Calu3 (cell line): ENCODE measurements around the gene PINK1. TPM values are rescaled to one million over a fixed set of nuclear protein-coding genes. Genes with fewer than 3 reads are reported as not detected.

Source experiments
- Bru-seq: library from RNA; stranded (reverse); fragments of 400-500 nt; gene quantifications from one replicate; lab custom pipeline; 2021; lab: Mats Ljungman, UMichigan
- BruChase-seq, 2 experiments: library from RNA; stranded (reverse); fragments of 400-500 nt; gene quantifications; one replicate each; lab custom pipeline; 2021; lab: Mats Ljungman, UMichigan
- BruUV-seq: library from RNA; stranded (reverse); fragments of 400-500 nt; replicated peaks from 2 replicates; lab custom pipeline; 2021; lab: Mats Ljungman, UMichigan
- CTCF ChIA-PET: fragments of 300-600 bp; sonication (Branson Sonifier 250); formaldehyde crosslinking; loops from one replicate; lab custom pipeline; 2022; ENCODE audit warnings: antibody characterized with exemption; lab: Charles Lee
- DNase-seq: peaks from one replicate; pipeline ENCODE4 v3.0.0; 2022
- H3K27ac Mint-ChIP-seq: one replicate; pipeline ENCODE4 v1.8.0; 2022; ENCODE audit warnings: mixed read lengths; ENCODE audit not compliant: unreplicated experiment
- H3K27me3 Mint-ChIP-seq: one replicate; pipeline ENCODE4 v1.8.0; 2022; ENCODE audit warnings: mixed read lengths; ENCODE audit not compliant: unreplicated experiment
- H3K36me3 Mint-ChIP-seq: one replicate; pipeline ENCODE4 v1.8.0; 2022; ENCODE audit warnings: mild to moderate bottlenecking, moderate library complexity, mixed read lengths; ENCODE audit not compliant: insufficient read depth, unreplicated experiment
- H3K4me1 Mint-ChIP-seq: one replicate; pipeline ENCODE4 v1.8.0; 2022; ENCODE audit warnings: mild to moderate bottlenecking, low read depth, mixed read lengths; ENCODE audit not compliant: unreplicated experiment
- H3K4me3 Mint-ChIP-seq: one replicate; pipeline ENCODE4 v1.8.0; 2022; ENCODE audit warnings: mild to moderate bottlenecking, low read depth, moderate library complexity, mixed read lengths; ENCODE audit not compliant: unreplicated experiment
- H3K9me3 Mint-ChIP-seq: one replicate; pipeline ENCODE4 v1.8.0; 2022; ENCODE audit warnings: low read depth, mixed read lengths; ENCODE audit not compliant: unreplicated experiment
- CTCF ChIP-seq: fragments of 200-600 bp; IDR thresholded peaks from one replicate; pipeline ENCODE4 v1.8.0; 2022; ENCODE audit warnings: antibody characterized with exemption; ENCODE audit not compliant: unreplicated experiment
- intact Hi-C: fragments of 100-400 bp; cut with micrococcal nuclease; formaldehyde crosslinking; loops from one replicate; pipeline ENCODE4 v1.10.0; 2022; ENCODE audit not compliant: unreplicated experiment
- long read RNA-seq: library from polyadenylated mRNA; stranded (forward); transcript quantifications from one replicate; pipeline ENCODE4 v2.0.0, GENCODE V29; 2022
- total RNA-seq: library from RNA; stranded (reverse); gene quantifications from 2 replicates; pipeline ENCODE4 v1.2.3, GENCODE V29; 2022

The PINK1 gene
- total RNA-seq, result 11.2 and 11.9 TPM in 2 replicates
- percentile 38 among the genes with signal in this experiment for Bru-seq, nascent RNA
- BruChase-seq, experiment 1, labeled RNA remaining after a 6-hour chase, result percentile 50 among the genes with signal in this experiment
- BruChase-seq, experiment 2, labeled RNA remaining after a 2-hour chase, result percentile 39 among the genes with signal in this experiment
- long read RNA-seq, transcript PINK1-201 (8 exons, 2,660 nt), result major isoform, 30 of 50 reads
- long read RNA-seq, partial matches to known transcripts, result 5 of 50 reads
- long read RNA-seq, other reads (novel, unspliced or antisense), result 15 of 50 reads

- H3K27me3 Mint-ChIP-seq, result no peaks in the 10 kb centered on the region
- peak; percentile 96 for TF ChIP-seq CTCF
- intact Hi-C loops, result loop anchor here (1.0 kb wide), 1 partner anchor 111 kb away; no protein-coding TSS in a partner anchor
- no peaks in the 10 kb centered on the region for H3K9me3 Mint-ChIP-seq
- no TSS peak for BruUV-seq
- peaks cover 21% of the 10 kb centered on the region for H3K36me3 Mint-ChIP-seq
- peak; percentile 84 for DNase-seq
- CTCF ChIA-PET, result interaction anchor here (0.5 to 4.9 kb wide), 7 partner anchors 16 to 420 kb away, joined by 3 to 49 read pairs (median 4); partner anchors contain the start of gene CDA
- no peaks in the 10 kb centered on the region for H3K4me1 Mint-ChIP-seq
- no peak within 1 kb of the TSS for H3K27ac Mint-ChIP-seq
- peak within 1 kb of the TSS; percentile 72 for H3K4me3 Mint-ChIP-seq
Observed at GRCh38 chr1:20633190-20634064, at the start of gene PINK1. PINK1 (plus strand) TSS chr1:20633458; CDS start chr1:20633549, 91 bp downstream.

- H3K4me3 Mint-ChIP-seq, result no peak overlapping the region
- H3K36me3 Mint-ChIP-seq, result peaks cover 7% of the 10 kb centered on the region
- no peak for DNase-seq
- peaks cover under 1% of the 10 kb centered on the region for H3K4me1 Mint-ChIP-seq
- CTCF ChIA-PET, result no interaction called here
- no peak overlapping the region for H3K27ac Mint-ChIP-seq
- no peaks in the 10 kb centered on the region for H3K27me3 Mint-ChIP-seq
- BruUV-seq, result no TSS peak
- no peaks in the 10 kb centered on the region for H3K9me3 Mint-ChIP-seq
- intact Hi-C loops, result no loop called here
- TF ChIP-seq CTCF, result no peak
Observed at GRCh38 chr1:20584890-20585289, 48.4 kb upstream of the PINK1 start.

GRCh38 chr1:20586953-20587660 lies 46.2 kb upstream of the PINK1 start:
- TF ChIP-seq CTCF, result no peak
- no peak overlapping the region for H3K4me3 Mint-ChIP-seq
- DNase-seq, result no peak
- BruUV-seq, result no TSS peak
- H3K4me1 Mint-ChIP-seq, result peaks cover 10% of the 10 kb centered on the region
- H3K36me3 Mint-ChIP-seq, result peaks cover 7% of the 10 kb centered on the region
- no peaks in the 10 kb centered on the region for H3K27me3 Mint-ChIP-seq
- CTCF ChIA-PET, result interaction anchor here (0.6 to 0.7 kb wide), 2 partner anchors 116 to 1322 kb away, joined by 3 read pairs; no protein-coding TSS in a partner anchor
- no peak overlapping the region for H3K27ac Mint-ChIP-seq
- intact Hi-C loops, result no loop called here
- H3K9me3 Mint-ChIP-seq, result no peaks in the 10 kb centered on the region

- CTCF ChIA-PET, result interaction anchor here (0.6 to 0.7 kb wide), 2 partner anchors 117 to 1323 kb away, joined by 3 read pairs; no protein-coding TSS in a partner anchor
- peaks cover 10% of the 10 kb centered on the region for H3K4me1 Mint-ChIP-seq
- no peak overlapping the region for H3K4me3 Mint-ChIP-seq
- H3K9me3 Mint-ChIP-seq, result no peaks in the 10 kb centered on the region
- intact Hi-C loops, result no loop called here
- TF ChIP-seq CTCF, result no peak
- no TSS peak for BruUV-seq
- no peak for DNase-seq
- no peaks in the 10 kb centered on the region for H3K27me3 Mint-ChIP-seq
- peaks cover 7% of the 10 kb centered on the region for H3K36me3 Mint-ChIP-seq
- H3K27ac Mint-ChIP-seq, result no peak overlapping the region
Observed at GRCh38 chr1:20587661-20588053, 45.6 kb upstream of the PINK1 start.
